SK-N-SH (cell line): ENCODE results near the gene IKZF2. TPM values are rescaled to one million over a fixed set of nuclear protein-coding genes. Genes with fewer than 3 reads are reported as not detected.

Experiments used
- CTCF ChIA-PET: fragments of 300-600, 350-600 bp; formaldehyde crosslinking; extraction: SDS; loops from one replicate; lab custom pipeline; 2021; lab: Yijun Ruan, JAX
- POLR2A ChIA-PET: fragments of 350-600 bp; sonication (Branson Sonifier 250); formaldehyde crosslinking; extraction: SDS; loops from one replicate; lab custom pipeline; 2020; ENCODE audit warnings: antibody characterized with exemption, inconsistent platforms; lab: Yijun Ruan, JAX
- DNase-seq: peaks from one replicate; pipeline ENCODE4 v3.0.0; 2012
- H2AFZ ChIP-seq: fragments of 200-600 bp; sonication (generic); 2 replicates; pipeline ENCODE4 v1.8.1; 2016; ENCODE audit warnings: antibody characterized with exemption, mild to moderate bottlenecking, low read depth
- H3F3A ChIP-seq: fragments of 200-600 bp; sonication (generic); replicated peaks from 2 replicates; pipeline ENCODE3; 2016; ENCODE audit warnings: antibody characterized with exemption, mild to moderate bottlenecking; ENCODE audit not compliant: insufficient read depth
- H3K27ac ChIP-seq, 2 experiments: fragments of 200-500 bp in 1 of 2; fragments of 200-600 bp in 1 of 2; sonication (Bioruptor generic) in 1 of 2; sonication (generic), shearing (Covaris generic) in 1 of 2; 2 replicates each; pipeline versions ENCODE4 v1.5.1 to v1.6.1; 2014 to 2016; ENCODE audit warnings: low read depth in 2 of 2, inconsistent platforms in 1 of 2, low read length in 1 of 2, mild to moderate bottlenecking in 1 of 2, mixed read lengths in 1 of 2
- H3K27me3 ChIP-seq: fragments of 200-600 bp; sonication (generic), shearing (Covaris generic); 2 replicates; pipeline ENCODE4 v1.6.1; 2016; ENCODE audit warnings: mixed run types; ENCODE audit not compliant: insufficient read depth
- H3K36me3 ChIP-seq, 2 experiments: fragments of 200-500 bp in 1 of 2; fragments of 200-600 bp in 1 of 2; sonication (Bioruptor generic) in 1 of 2; sonication (generic) in 1 of 2; replicated peaks in 1 of 2; 2 replicates each; pipeline versions ENCODE3 to v1.5.1; 2014 to 2016; ENCODE audit warnings: low read length in 1 of 2, mild to moderate bottlenecking in 1 of 2; ENCODE audit not compliant: insufficient read depth in 2 of 2, control insufficient read depth in 1 of 2
- H3K4me1 ChIP-seq, 2 experiments: fragments of 200-500 bp in 1 of 2; fragments of 200-600 bp in 1 of 2; sonication (Bioruptor generic) in 1 of 2; sonication (generic), shearing (Covaris generic) in 1 of 2; 2 replicates each; pipeline versions ENCODE4 v1.5.1 to v1.6.1; 2014 to 2016; ENCODE audit warnings: low read depth in 1 of 2, low read length in 1 of 2, mixed run types in 1 of 2; ENCODE audit not compliant: insufficient read depth in 2 of 2, control insufficient read depth in 1 of 2
- H3K4me2 ChIP-seq: fragments of 200-600 bp; sonication (generic), shearing (Covaris generic); 2 replicates; pipeline ENCODE4 v1.6.1; 2017; ENCODE audit warnings: mixed run types
- H3K4me3 ChIP-seq, 2 experiments: fragments of 200-500 bp in 1 of 2; fragments of 200-600 bp in 1 of 2; sonication (Bioruptor generic) in 1 of 2; sonication (generic), shearing (Covaris generic) in 1 of 2; 2 replicates each; pipeline versions ENCODE4 v1.5.1 to v1.8.1; 2014 to 2016; ENCODE audit warnings: low read depth in 2 of 2, inconsistent platforms in 1 of 2, low read length in 1 of 2, mild to moderate bottlenecking in 1 of 2, mixed read lengths in 1 of 2, moderate library complexity in 1 of 2
- H3K79me2 ChIP-seq: fragments of 200-600 bp; sonication (generic); 2 replicates; pipeline ENCODE4 v1.8.1; 2017; ENCODE audit warnings: mild to moderate bottlenecking; ENCODE audit not compliant: insufficient read depth
- H3K9ac ChIP-seq: fragments of 200-600 bp; sonication (generic); 2 replicates; pipeline ENCODE4 v1.6.1; 2017; ENCODE audit warnings: mixed run types
- H3K9me2 ChIP-seq: fragments of 200-600 bp; sonication (generic); 2 replicates; pipeline ENCODE4 v1.6.1; 2017; ENCODE audit warnings: mixed run types
- H3K9me3 ChIP-seq: fragments of 200-600 bp; sonication (generic); 2 replicates; pipeline ENCODE4 v1.6.1; 2017; ENCODE audit warnings: mixed run types, mild to moderate bottlenecking, moderate library complexity
- H4K20me1 ChIP-seq: fragments of 200-600 bp; sonication (generic); 2 replicates; pipeline ENCODE4 v1.6.1; 2017; ENCODE audit warnings: mild to moderate bottlenecking, mixed run types; ENCODE audit not compliant: insufficient read depth
- CHD2 ChIP-seq: fragments of 150-350 bp; IDR thresholded peaks from 2 replicates; pipeline ENCODE4 v1.6.1; 2018; ENCODE audit warnings: low read length; ENCODE audit not compliant: partially characterized antibody
- CTCF ChIP-seq: fragments of 200-600 bp; sonication (generic); IDR thresholded peaks from 2 replicates; pipeline ENCODE4 v1.6.1; 2017; ENCODE audit warnings: antibody characterized with exemption, mild to moderate bottlenecking, moderate library complexity
- ELF1 ChIP-seq: IDR thresholded peaks from 2 replicates; pipeline ENCODE4 v1.4.0; 2012
- EZH2phosphoT487 ChIP-seq: fragments of 200-600 bp; sonication (generic); IDR thresholded peaks from 2 replicates; pipeline ENCODE4 v1.6.1; 2017; ENCODE audit warnings: low read depth, mixed run types, mild to moderate bottlenecking, antibody characterized with exemption, moderate library complexity, borderline replicate concordance
- FOXJ3 ChIP-seq: sonication (generic); formaldehyde crosslinking; IDR thresholded peaks from 2 replicates; pipeline ENCODE4 v1.5.1; 2020; ENCODE audit warnings: mild to moderate bottlenecking, missing genetic modification reagents
- GABPA ChIP-seq: IDR thresholded peaks from 2 replicates; pipeline ENCODE4 v1.4.0; 2012; ENCODE audit warnings: low read depth, mild to moderate bottlenecking
- MEF2A ChIP-seq: IDR thresholded peaks from 2 replicates; pipeline ENCODE4 v1.4.0; 2012; ENCODE audit warnings: low read depth, borderline replicate concordance
- NFIC ChIP-seq: IDR thresholded peaks from 2 replicates; pipeline ENCODE4 v1.4.0; 2012; ENCODE audit warnings: borderline replicate concordance
- POLR2AphosphoS5 ChIP-seq: IDR thresholded peaks from 2 replicates; pipeline ENCODE4 v1.6.1; 2012; ENCODE audit warnings: low read depth, low read length
- RAD21 ChIP-seq: IDR thresholded peaks from 2 replicates; pipeline ENCODE4 v1.6.1; 2012; ENCODE audit warnings: mild to moderate bottlenecking, low read length
- RCOR1 ChIP-seq: fragments of 150-350 bp; IDR thresholded peaks from 2 replicates; pipeline ENCODE4 v1.6.1; 2017; ENCODE audit warnings: antibody characterized with exemption, low read length
- REST ChIP-seq: IDR thresholded peaks from 2 replicates; pipeline ENCODE4 v1.6.1; 2012; ENCODE audit warnings: mild to moderate bottlenecking, low read depth, low read length, moderate library complexity
- SMC3 ChIP-seq: IDR thresholded peaks from 2 replicates; pipeline ENCODE4 v1.6.1; 2012; ENCODE audit warnings: low read depth, low read length, improper control_type of control experiment
- TAF1 ChIP-seq: IDR thresholded peaks from 2 replicates; pipeline ENCODE4 v1.6.1; 2012; ENCODE audit warnings: low read depth, mild to moderate bottlenecking, low read length, moderate library complexity, borderline replicate concordance
- USF1 ChIP-seq: IDR thresholded peaks from 2 replicates; pipeline ENCODE4 v1.4.0; 2012; ENCODE audit warnings: low read depth, borderline replicate concordance
- YY1 ChIP-seq: IDR thresholded peaks from 2 replicates; pipeline ENCODE4 v1.4.0; 2012; ENCODE audit warnings: low read depth, mild to moderate bottlenecking
- WGBS: methylation state at CpG from one replicate; pipeline ENCODE4 v1.1.6; 2017; ENCODE audit warnings: low lambda C conversion rate; 5-methylcytosine and 5-hydroxymethylcytosine counted together
- polyA plus RNA-seq, 3 experiments: library from polyadenylated mRNA; depleted of rRNA; stranded (reverse); fragments of >200 nt; gene quantifications; 2 replicates each; pipeline ENCODE4 v1.2.3, GENCODE V29; 2012

IKZF2 gene
- polyA plus RNA-seq, 1 of the 3 experiments (the other 2 are of a cell fraction): 1.3 TPM

- no peak for TF ChIP-seq ELF1
- no peak for TF ChIP-seq POLR2AphosphoS5
- no peak for TF ChIP-seq MEF2A
- TF ChIP-seq TAF1: no peak
- TF ChIP-seq USF1: no peak
- no peak for TF ChIP-seq RAD21
- no peak for TF ChIP-seq EZH2phosphoT487
- TF ChIP-seq CTCF: no peak
- TF ChIP-seq RCOR1: no peak
- TF ChIP-seq CHD2: no peak
- TF ChIP-seq SMC3: no peak
- no peak for TF ChIP-seq GABPA
- no peak for TF ChIP-seq NFIC
- Histone ChIP-seq H2AFZ (no peak overlapping the region), H3K36me3 (no peaks in the 10 kb centered on the region), H3F3A (no peaks in the 10 kb centered on the region), H3K4me3 (no peak overlapping the region), H3K9ac (no peak overlapping the region), H3K27me3 (no peaks in the 10 kb centered on the region), H3K9me2 (no peaks in the 10 kb centered on the region), H3K9me3 (no peaks in the 10 kb centered on the region), H3K4me2 (no peak overlapping the region), H4K20me1 (no peaks in the 10 kb centered on the region), H3K79me2 (no peaks in the 10 kb centered on the region), H3K4me1 (peaks cover 0 to 22% of the 10 kb centered on the region in 2 experiments; a peak in 2 of 4 replicates), H3K27ac (no peak overlapping the region)
- ChIA-PET CTCF (interaction anchor here (1.4 kb wide), 1 partner anchor 83 kb away, joined by 4 read pairs; no protein-coding TSS in a partner anchor), POLR2A (no interaction called here)
- WGBS: 55% methylated on average over 2 of the region's 2 CpGs
- DNase-seq: no peak
Measured at GRCh38 chr2:212974692-212975091, 176.7 kb downstream of the IKZF2 start.

GRCh38 chr2:212973347-212973746 is 178.1 kb downstream of the IKZF2 start:
- CTCF ChIA-PET: no interaction called here
- no peak for TF ChIP-seq RCOR1
- no peak for TF ChIP-seq FOXJ3 (CRISPR knock-in tag)
- TF ChIP-seq TAF1: no peak
- no peak for TF ChIP-seq CHD2
- no peak for TF ChIP-seq REST
- TF ChIP-seq YY1: no peak
- TF ChIP-seq SMC3: no peak

More at GRCh38 chr2:212973347-212973746, 178.1 kb downstream of the IKZF2 start:
- H4K20me1 ChIP-seq: no peaks in the 10 kb centered on the region
- no peak overlapping the region for H3K4me3 ChIP-seq
- H3K9me2 ChIP-seq: no peaks in the 10 kb centered on the region
- H3F3A ChIP-seq: no peaks in the 10 kb centered on the region
- H2AFZ ChIP-seq: no peak overlapping the region
- no peak overlapping the region for H3K4me2 ChIP-seq
- no peak overlapping the region for H3K9ac ChIP-seq
- no peaks in the 10 kb centered on the region for H3K9me3 ChIP-seq
- H3K27me3 ChIP-seq: no peaks in the 10 kb centered on the region
- H3K27ac ChIP-seq: no peak overlapping the region
- POLR2A ChIA-PET: no interaction called here
- DNase-seq: no peak
- no peaks in the 10 kb centered on the region for H3K36me3 ChIP-seq
- H3K79me2 ChIP-seq: no peaks in the 10 kb centered on the region
- peaks cover 0 to 25% of the 10 kb centered on the region in 2 experiments; a peak in 1 of 4 replicates for H3K4me1 ChIP-seq
- WGBS: 65% methylated on average over 3 of the region's 3 CpGs
